ENCODE data around the gene PNPO.

Gene PNPO

GRCh38 chr17:47996201-47996600, 54.8 kb downstream of the PNPO start:
- no peak for TF ChIP-seq CTCF (IDR thresholded peaks at IDR 0.05; ENCODE audit: insufficient read depth, low read depth, low read length, missing control alignments)
- DNase-seq (ENCODE audit: low read depth): no peak

GRCh38 chr17:47997586-47997985, 56.2 kb downstream of the PNPO start:
- no peak for TF ChIP-seq CTCF (IDR thresholded peaks at IDR 0.05; ENCODE audit: insufficient read depth, low read depth, low read length, missing control alignments)
- no peak for DNase-seq (ENCODE audit: low read depth)

More at GRCh38 chr17:47996201-47996600, 54.8 kb downstream of the PNPO start:
- H3K4me3 ChIP-seq (ENCODE audit: low read depth, low read length): no peak overlapping the region

GRCh38 chr17:47998044-47998443, 56.7 kb downstream of the PNPO start:
- DNase-seq (ENCODE audit: low read depth): no peak
- H3K4me3 ChIP-seq (ENCODE audit: low read depth, low read length): no peak overlapping the region
- TF ChIP-seq CTCF (IDR thresholded peaks at IDR 0.05; ENCODE audit: insufficient read depth, low read depth, low read length, missing control alignments): no peak

More at GRCh38 chr17:47997586-47997985, 56.2 kb downstream of the PNPO start:
- no peak overlapping the region for H3K4me3 ChIP-seq (ENCODE audit: low read depth, low read length)
